ENCODE results near the gene ERV3-1.

DNA sequence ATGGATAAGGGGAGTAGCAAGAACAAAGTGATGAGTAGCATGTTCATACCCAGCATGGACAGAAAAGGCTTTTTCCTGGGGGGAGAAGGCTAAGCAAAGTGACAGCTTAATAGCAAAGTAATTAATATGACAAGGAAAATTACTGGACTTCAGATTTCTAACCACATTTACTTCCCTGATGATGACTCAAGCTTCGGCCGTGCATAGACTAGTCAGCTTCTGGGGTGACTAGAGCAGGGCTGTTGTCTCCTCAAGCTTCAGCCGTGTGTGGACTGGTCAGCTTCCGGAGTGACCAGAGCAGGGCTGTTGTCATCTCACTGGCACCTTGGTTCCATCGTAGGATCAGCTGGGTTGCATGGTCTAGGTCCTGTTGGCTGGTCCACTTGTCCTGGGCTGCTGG, 13.5 kb downstream of the ERV3-1 start:
- TF ChIP-seq POLR2A (IDR thresholded peaks at IDR 0.05; ENCODE audit: low read depth, low read length): no peak
- no peak for TF ChIP-seq POLR2AphosphoS5 (IDR thresholded peaks at IDR 0.05; ENCODE audit: low read depth, low read length)
- no peak for TF ChIP-seq SPI1 (IDR thresholded peaks at IDR 0.05; ENCODE audit: low read depth, low read length)
- no peak for TF ChIP-seq TAF1 (IDR thresholded peaks at IDR 0.05; ENCODE audit: low read depth, low read length)
- no peak for TF ChIP-seq PAX5 (IDR thresholded peaks at IDR 0.05; ENCODE audit: insufficient read depth, low read length, severe bottlenecking)

All from GM12891 (cell line).